GM21825 (cell line): ENCODE data around the gene MINDY2.

ENCODE experiments used
- ATAC-seq: cut with Tn5 transposase; IDR thresholded peaks from one replicate; pipeline ENCODE4 v1.9.1; 2021; ENCODE audit warnings: mild to moderate bottlenecking, moderate library complexity; ENCODE audit not compliant: unreplicated experiment

MINDY2 gene, protein sequence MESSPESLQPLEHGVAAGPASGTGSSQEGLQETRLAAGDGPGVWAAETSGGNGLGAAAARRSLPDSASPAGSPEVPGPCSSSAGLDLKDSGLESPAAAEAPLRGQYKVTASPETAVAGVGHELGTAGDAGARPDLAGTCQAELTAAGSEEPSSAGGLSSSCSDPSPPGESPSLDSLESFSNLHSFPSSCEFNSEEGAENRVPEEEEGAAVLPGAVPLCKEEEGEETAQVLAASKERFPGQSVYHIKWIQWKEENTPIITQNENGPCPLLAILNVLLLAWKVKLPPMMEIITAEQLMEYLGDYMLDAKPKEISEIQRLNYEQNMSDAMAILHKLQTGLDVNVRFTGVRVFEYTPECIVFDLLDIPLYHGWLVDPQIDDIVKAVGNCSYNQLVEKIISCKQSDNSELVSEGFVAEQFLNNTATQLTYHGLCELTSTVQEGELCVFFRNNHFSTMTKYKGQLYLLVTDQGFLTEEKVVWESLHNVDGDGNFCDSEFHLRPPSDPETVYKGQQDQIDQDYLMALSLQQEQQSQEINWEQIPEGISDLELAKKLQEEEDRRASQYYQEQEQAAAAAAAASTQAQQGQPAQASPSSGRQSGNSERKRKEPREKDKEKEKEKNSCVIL

DNA sequence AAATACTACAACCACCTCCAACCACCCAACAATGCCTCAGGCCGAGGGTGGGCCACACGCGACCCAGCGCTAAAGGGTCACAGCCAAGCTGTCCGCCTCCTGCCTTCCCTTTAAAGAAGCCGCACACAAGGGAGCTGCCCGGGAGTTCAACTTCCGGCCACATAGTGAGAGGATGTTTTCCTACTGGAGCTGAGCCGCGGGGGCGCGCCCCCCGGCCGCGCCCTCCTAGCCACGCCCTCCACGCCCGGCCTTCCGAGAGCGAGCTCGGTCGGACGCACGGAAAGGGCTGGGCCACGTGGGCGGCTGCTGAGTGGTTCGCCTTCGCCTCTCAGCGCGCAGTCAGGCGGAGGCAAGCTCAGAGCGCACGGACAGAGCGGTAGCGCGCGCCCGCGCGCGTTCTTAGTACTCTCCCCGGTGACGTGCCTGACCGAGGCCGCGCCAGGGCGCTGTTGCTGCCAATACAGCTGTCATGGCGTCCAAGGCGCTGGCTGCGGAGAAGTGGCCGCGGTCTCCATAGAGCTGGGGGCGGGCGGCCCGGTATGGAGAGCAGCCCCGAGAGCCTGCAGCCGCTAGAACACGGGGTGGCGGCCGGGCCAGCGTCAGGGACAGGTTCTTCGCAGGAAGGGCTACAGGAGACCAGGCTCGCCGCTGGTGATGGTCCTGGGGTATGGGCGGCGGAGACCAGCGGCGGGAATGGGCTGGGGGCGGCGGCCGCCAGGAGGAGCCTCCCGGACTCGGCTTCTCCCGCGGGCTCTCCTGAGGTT is at the start of gene MINDY2:
MINDY2 (plus strand) TSS at position 446 of the 764 bp plus-strand sequence; CDS start at position 540, 94 bp downstream.
- ATAC-seq = peak; percentile 96

DNA sequence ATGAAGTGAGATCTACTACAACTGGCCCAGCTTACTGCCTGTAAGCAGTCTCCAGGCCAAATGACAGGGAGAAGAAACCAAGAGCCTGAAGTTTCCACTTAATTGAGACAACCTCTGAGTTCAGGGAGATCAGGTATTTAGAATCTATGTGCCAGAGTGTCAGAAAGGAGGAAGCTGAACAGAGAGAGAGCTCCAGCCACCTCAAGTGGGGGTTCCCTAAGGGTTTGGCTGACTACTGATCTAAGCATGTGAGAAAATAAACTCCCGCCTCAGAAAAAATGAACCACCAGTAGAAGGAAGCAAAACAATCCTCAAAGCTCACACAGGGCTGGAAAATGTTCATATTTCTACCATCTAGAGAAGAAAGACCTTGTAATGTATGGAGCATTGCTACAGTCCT is 46.6 kb upstream of the MINDY2 start:
- ATAC-seq = peak; percentile 74

DNA sequence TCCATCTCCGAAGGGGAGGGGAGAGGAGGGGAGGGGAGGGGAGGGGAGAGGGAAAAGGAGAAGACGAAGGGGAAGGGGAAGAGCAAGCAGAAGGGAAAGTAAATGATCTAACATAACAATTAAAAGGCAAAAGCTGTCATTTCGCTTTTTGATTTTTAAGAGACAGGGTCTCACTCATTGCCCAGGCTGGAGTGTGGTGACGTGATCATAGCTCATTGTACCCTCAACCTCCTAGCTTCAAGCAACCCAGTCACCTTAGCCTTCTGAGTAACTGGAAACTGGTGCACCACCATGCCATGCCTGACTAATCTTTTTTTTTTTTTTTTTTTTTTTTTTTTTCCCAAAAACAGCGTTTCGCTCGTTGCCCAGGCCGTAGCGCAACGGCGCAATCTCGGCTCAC is 44.2 kb upstream of the MINDY2 start:
- no peak for ATAC-seq

DNA sequence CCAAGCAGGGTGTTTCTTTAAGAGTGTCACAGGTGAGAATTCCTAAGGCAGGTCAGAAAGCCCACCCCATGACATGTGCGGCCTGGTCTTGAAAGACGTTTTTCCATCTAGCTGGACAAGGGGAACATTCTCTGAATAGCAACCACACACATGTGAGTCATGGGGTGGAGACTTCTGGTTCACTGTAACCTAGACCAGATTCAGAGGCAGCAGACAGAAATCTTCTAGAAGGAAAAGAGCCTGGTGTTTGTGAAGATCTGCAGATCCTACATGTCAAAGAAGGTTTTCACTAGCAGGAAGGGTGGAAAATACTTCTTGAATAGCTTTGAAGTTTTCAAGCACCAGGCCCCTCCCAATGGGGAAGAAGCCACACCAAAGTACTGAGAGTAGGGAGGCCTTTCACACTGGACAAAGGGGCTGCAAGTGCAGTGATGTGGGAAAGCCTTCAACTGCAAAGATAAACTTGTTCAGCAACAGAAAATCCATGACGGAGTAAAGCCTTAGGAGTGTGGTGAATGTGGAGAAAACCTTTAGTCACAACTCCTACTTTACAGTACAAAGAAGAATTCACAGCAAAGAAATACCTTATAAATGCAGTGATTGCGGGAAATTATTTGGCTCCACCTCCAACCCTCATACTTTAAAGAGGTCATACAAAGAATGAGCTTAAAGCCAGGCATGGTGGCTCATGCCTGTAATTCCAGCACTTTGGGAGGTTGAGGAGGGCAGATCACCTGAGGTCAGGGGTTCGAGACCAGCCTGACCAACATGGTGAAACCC is 39.2 kb upstream of the MINDY2 start:
- no peak for ATAC-seq

DNA sequence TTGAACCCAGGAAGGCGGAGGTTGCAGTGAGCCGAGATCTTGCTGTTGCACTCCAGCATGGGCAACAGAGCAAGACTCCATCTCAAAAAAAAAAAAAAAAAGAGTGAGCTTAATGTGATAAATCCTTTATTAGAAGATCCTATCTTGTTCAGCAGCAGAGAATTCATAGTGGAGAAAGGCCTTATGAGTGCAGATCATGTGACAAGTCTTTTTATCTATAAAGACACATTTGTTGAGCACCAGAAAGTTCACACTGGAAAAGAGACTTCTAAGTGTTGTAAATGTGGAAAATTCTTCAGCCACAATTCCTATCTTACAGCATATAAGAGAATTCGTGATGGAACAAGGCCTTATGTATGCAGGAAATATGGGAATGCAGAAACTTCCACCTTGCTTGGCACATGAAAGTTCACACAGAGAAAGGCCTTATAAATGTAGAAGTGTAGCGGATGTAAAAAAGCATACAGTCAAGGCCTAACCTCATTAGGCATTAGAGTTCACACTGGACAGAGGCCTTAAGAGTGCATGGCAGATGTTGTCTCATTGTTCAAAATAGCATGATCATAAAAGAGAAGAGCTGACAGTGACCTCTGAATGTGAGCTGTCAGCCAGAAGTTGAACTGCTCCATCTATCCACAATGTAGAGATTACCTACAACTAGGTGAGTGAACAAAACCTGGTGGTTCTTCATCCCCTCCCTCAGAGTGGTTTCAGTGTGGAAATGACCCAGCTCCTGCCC is 38.3 kb upstream of the MINDY2 start:
- ATAC-seq = no peak

DNA sequence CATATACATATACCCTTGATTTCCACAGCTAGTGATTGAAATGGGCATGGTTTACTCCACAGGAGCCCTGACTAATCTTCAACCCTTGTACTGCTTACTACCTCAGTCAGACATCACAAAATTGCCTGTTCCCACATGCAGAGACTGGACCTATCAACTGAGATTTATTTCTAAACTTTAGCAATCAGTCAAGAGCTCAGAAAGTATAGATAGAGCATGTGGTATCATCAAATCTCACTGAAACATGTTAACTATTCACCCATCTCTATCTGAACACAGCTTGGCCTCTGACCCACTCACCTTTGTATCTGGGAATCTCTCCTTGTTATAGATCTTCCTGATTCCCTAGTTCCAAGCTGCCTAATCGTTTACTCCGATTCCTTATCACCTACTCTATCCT is 36.2 kb upstream of the MINDY2 start:
- ATAC-seq = no peak

DNA sequence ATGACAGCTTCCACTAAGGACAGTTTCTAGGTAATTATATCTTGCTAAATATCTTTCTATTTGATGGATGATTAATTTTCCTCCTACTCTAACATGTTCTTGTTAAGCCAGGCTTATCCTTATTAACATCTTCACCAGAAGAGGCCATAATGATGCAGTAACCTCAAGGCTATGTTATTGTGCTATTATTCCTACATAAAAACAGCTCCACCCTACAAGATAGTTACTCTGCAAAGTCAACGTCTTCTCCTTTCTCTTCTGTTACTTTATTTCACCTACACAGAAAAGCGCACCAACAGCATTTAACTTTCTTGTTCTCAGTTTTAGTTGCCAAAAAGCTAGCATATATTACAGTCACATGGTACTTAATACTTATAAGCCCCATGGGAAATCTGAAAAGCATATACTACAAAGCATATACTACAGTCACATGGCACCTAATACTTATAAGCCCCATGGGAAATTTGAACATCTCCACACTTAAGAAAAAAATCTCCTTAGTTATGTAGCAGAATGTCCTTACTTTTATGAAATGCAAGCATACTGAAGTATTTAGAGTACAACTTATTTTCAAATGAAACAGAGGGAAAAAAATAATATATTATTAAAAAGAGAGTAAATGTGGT is 35.0 kb upstream of the MINDY2 start:
- ATAC-seq = no peak

- ATAC-seq = no peak
These were observed 33.8 kb upstream of the MINDY2 start for GRCh38 chr15:58737298-58737697.

DNA sequence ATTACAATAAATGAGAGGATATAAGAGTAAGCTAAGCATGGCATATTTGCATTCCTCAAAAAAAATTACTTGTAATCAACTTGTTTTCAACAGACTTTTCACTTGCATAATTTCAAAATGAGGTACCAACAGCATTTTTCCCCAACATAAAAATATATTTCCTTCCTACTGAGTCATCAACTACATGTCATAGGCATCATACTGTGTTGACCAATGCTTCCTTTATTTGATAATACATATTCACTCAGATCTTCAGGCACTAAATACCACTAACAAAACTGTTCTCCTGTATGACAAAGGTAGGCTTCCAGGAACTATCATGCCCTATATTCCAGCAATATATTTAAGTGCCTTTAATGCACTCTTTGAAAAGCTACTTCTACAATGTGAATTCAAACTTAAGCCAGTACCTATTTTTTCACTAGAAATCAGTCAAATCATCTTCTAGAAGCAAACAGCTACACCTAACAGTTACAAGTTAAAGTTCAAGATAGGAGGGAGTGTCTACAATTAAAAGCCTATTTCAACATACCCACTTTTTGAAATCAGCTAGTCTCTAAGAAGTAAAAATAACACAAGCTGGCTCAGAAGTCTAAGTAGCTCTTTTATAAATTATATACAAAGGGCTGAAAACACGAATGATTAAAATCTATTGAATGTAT is 32.9 kb upstream of the MINDY2 start:
- no peak for ATAC-seq

- no peak for ATAC-seq
These were observed 30.7 kb upstream of the MINDY2 start for GRCh38 chr15:58740436-58740835.

- no peak for ATAC-seq
These were observed 30.1 kb upstream of the MINDY2 start for GRCh38 chr15:58741032-58741431.

GRCh38 chr15:58742022-58742813 is 28.9 kb upstream of the MINDY2 start:
- no peak for ATAC-seq

- ATAC-seq = no peak
These were observed 28.1 kb upstream of the MINDY2 start for GRCh38 chr15:58742819-58743502.

- ATAC-seq = no peak
These were observed 24.9 kb upstream of the MINDY2 start for GRCh38 chr15:58746174-58746573.

DNA sequence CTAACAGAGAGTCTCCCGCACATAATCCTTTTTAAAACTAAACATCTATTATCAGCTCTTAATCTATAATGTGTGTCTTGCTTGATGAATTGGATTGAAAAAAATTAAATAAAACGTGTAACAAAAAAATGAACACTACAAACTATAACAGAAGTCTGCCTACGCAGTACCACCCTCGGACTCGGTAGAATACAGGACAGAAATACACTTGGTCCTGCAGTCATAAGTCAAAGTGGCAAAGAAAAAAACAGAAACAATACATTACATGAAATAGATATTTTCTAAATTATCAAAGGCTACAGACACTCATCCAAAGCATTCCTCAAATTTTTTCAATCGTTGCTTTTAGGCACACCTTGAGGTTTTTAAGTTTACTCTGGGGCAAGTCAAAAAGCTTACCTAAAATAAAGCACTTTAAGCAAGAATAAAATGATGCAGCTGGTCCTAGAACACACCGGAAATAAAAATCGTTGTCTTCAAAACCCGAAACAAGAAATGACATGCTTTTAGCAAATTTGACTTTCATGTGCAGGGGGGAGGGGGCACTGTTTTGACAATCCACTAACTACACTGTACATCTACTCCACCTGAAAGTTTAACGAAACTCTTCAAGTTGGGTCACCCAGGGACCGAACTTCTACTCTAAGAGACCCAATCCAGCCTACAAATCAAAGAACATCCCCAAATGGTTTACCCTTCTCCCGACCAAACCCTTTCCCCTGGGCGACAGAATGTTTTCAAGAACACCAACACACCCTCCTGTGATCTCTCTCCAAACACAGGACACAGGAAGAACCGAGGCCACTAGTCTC is 22.9 kb upstream of the MINDY2 start:
- ATAC-seq = peak; percentile 3

GRCh38 chr15:58748852-58749531 is 22.1 kb upstream of the MINDY2 start:
- peak; percentile 30 for ATAC-seq
